ENCODE data around the gene CCHCR1.

- TF ChIP-seq CTCF (IDR thresholded peaks at IDR 0.05; ENCODE audit: low read depth, low read length) (no peak), EZH2phosphoT487 (IDR thresholded peaks at IDR 0.05; ENCODE audit: low read depth) (no peak)
These were observed 961 bp downstream of the CCHCR1 start for GRCh38 chr6:31156641-31157040.

Measured in OCI-LY3 (cell line).